Peyer's patch (tissue), 4 donors: ENCODE measurements around the gene OSBPL9.

Experiments used
- CTCF ChIP-seq, 6 experiments: fragments of 450-650 bp in 4 of 6; fragments of 200-600 bp in 2 of 6; sonication (generic) in 1 of 6; IDR thresholded peaks; one replicate each; pipeline ENCODE4 v1.5.1; 2017 to 2019; ENCODE audit warnings: antibody characterized with exemption in 6 of 6, mild to moderate bottlenecking in 3 of 6, moderate library complexity in 1 of 6
- POLR2A ChIP-seq, 2 donors: fragments of 450-650 bp; IDR thresholded peaks; one replicate each; pipeline ENCODE4 v1.5.1; 2017; ENCODE audit warnings: antibody characterized with exemption in 2 of 2, mild to moderate bottlenecking in 2 of 2, moderate library complexity in 2 of 2

DNA sequence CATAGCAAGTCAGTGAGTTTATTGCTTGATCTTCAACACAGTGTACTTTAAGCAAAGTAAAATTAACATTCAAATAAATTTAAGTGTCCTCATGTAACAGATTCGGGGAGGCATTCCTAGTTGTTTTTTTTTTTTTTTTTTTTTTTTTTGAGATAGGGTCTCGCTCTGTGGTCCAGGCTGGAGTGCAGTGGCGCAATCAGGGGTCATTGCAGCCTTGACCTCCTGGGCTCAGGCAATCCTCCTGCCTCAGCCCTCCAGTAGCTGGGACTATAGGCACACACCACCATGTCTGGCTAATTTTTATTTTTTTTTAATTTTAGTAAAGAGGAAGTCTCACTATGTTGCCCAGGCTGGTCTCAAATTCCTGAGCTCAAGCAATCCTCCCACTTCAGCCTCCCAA lies 22.8 kb downstream of the OSBPL9 start:
- no peak for TF ChIP-seq CTCF (IDR thresholded peaks at IDR 0.05)
- TF ChIP-seq POLR2A (IDR thresholded peaks at IDR 0.05), result no peak
